ENCODE data around the gene BLID.

The BLID gene, protein sequence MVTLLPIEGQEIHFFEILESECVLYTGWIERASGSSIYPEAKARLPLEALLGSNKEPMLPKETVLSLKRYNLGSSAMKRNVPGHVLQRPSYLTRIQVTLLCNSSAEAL

DNA sequence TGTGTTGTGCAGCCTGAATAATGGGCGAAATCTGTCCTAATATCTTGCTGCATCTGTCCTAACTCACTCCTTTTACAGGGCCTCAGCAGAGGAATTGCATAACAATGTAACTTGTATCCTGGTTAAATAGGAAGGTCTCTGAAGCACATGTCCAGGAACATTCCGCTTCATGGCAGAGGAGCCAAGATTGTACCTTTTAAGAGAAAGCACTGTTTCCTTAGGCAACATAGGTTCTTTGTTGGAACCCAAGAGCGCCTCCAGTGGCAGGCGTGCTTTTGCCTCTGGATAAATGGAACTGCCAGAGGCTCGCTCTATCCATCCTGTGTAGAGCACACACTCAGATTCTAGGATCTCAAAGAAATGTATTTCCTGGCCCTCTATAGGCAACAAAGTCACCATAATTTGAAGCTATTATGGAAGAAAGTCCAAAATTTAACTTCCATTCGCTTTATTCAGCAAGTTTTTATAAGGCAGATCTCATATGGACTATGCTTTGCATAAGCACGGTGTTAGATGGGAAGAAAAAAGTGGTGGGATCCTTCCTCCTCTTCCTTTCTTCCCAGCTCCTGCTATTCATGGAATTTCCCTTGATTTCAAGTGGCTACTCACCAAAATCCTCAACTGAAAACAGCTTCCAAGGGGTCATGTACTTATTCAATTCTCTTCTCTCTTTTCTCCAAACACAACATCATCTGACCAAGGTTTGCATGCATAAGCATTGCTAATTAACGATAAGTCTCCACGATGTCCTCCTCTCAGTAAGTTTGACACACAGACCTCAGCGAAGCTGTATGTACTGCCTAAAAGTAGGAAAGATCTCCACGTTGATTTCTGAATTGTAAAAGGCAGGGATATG, at the start of gene BLID:
BLID (minus strand) TSS at position 692 of the 856 bp plus-strand sequence; CDS start at position 399, 293 bp downstream.
- no peak for DNase-seq

DNA sequence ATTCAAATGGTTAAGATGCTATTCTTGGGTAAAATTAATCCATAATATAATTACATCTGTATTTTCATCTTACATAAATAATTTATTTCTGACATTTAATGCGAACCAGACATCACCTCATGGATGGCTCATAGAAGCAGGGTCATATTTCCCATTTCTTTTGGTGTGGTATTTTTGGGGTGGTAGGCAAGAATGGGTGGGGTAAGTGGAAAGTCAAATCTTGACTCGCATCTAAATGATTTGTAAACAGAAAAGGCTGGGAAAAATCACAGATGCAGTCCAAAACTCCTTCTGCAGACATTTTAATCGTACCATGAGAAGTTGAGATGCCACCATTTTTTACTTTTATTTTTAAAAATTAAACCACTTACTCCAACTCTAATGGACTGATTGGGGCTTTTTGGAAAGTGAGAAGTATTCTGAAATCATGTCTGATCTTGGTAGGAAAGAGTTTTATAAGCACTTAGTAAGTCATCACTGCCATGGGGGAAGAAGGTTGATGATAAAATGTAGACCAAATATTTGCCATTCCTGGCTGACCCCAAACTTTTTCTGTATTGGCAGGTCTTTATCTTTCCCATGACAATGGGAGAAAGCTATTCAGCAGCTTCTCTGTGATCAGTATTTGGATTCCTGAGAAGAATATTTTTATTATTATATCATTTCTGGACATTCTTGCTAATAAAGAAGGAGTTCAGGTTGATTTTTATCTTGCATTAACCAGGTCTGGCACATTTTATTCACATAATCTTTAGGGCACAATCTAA, 47.2 kb upstream of the BLID start:
- no peak for DNase-seq

DNA sequence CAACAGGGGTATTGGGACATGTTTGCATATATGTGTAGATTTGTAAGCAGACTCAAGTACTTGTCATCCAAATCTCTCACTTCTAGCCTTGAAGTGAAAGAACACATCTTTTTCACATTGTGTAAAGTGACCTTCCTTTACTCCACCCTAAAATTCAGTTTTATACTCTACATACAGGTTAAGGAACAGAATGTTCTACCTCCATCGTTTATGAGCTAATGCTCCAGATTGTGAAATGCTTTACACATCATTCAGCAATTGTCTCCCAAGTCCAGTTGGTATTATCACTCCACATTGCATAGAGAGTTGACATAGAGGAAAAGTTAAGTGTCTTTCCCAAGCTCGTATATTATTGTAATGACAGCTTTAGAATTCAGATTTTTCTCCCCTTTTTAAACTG, 46.1 kb upstream of the BLID start:
- DNase-seq, result no peak

DNA sequence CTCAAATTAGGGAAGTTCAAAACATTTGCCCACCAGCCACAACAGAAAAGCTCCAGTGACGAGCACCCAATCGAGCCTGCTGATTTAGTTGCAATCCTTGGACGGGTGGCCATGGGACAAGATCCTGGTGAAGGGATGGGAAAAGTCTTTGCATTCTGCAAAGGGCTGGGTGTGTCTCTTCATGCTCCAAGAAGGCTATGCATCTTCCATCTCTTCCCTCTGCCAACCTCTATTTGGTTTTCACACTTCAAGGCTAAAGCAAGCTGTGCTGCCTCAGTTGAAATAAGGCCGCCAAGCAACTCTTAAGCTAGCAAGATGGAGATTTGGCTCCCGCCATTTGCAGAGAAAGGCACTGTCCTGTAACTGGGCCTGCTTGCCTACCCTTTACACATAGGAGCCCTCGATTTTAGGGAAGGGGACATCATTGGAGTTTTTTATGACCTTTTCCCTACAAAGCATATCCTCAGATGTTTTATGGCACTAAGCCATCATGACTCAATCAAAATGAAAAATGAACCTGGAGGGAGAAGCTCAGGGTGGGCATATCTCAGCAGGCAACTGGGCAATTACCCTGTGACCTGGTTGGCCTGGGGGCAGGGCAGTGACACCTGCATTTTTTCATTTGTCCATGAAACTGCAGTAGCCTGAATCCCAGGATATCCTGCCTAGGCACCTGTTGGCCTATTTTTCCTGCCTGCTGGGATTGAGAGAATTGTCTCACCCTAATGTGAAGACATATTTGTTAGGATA, 45.0 kb upstream of the BLID start:
- DNase-seq, result no peak

GRCh38 chr11:122159861-122160260, 43.8 kb upstream of the BLID start:
- DNase-seq, result no peak

DNA sequence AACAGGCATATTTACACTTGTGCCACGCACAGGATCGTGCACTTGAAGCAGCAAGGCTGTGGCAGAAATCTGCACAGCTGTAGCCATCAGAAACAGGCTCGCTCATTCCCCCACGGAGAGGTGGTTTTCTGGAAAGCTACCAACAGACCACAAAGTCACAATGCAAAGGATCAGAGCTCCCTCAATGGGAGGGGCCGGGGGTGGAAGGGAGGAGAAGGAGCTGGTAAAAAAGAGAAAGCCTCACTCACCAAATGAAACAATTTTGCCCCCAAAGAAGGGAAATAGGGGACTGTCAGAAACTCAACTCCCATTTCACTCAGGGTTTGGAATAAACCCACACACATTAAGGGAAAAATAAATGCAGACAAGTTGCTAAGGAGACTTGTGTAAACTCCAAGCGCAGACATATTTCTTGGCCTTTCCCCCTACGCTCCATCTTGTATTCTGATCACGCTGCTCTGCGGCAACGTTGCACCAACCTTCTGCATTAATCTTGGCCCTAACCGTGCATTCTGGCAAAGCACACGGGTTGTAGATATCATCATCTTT, 43.2 kb upstream of the BLID start:
- peak; percentile 62 for DNase-seq

DNA sequence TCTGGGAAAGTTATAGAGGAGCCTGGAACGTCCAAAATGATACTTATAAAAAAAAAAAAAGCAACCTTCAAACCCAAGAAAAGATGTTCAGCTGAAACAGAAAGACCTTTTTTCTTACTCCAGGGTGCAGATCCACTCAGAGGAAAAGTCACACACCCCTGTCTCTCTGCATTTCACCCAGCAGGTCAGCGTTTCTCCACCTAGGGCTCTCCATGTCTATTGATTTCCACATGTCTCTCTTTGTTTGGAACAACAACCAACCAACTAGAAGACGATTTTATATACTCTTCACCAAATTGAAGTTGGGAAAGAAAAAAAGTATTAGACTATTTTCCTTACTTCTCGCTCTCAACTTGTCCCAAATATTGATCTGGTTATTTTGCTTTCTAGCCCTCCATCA, 42.2 kb upstream of the BLID start:
- peak; percentile 64 for DNase-seq

- peak; percentile 64 for DNase-seq
These were observed 41.7 kb upstream of the BLID start for GRCh38 chr11:122157653-122158161.

- DNase-seq, result peak; percentile 67
These were observed 40.9 kb upstream of the BLID start for GRCh38 chr11:122156940-122157382.

DNA sequence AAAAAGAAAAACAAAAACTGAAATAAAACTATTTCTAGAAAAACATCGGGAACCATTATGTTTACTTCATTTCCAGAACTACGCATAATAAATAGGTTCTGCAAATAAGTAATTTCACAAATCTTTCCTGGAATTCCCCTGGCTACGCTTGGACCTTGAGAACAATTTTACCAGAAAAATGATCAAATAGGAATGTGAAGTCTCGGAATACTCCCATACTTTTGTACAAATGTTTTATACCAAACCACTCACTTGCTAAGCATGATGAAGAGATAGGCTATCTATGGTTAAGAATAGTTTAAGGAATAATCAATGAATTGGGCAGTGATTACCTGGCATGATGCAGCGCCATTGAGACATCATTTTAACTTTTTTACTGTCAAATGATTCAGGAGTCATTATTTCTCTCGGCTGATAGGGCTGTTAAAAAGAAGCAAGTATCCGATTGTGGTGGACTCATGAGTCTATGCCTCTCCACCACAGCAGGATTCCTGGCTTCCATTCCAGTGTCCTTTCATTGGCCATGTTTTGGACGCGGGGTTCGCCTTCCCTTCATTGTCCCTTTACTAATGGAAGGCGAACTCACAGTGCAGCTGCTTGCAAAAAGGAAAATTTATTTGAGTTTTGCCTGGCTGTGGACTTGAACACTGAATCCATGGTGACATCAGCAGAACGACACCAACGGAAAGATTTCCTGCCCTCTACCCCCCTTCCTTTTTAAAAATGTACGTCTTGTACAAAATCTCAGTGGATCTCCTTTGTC, 39.9 kb upstream of the BLID start:
- DNase-seq, result no peak

DNA sequence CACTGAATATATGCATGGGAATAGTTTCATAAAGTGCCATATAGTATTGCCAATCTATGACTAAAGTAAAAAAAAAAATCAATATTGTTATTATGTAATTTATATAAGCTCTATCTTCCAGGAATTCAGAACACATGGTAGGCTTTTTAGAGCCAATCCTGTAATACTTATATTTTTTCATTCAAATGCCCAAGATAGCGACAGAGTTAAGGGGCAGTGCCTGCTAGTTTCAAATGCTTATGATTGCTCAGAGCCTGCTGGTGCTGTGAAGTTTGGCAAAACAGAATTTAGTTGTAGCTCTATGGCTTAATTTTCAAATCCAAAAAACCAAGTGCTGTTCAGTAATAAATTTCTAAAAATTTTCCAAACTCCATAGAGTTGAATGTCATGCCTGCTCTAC, 39.0 kb upstream of the BLID start:
- DNase-seq, result peak; percentile 30

- no peak for DNase-seq
These were observed 38.2 kb upstream of the BLID start for GRCh38 chr11:122154227-122154626.

- DNase-seq, result peak; percentile 58
These were observed 37.7 kb upstream of the BLID start for GRCh38 chr11:122153746-122154145.

DNA sequence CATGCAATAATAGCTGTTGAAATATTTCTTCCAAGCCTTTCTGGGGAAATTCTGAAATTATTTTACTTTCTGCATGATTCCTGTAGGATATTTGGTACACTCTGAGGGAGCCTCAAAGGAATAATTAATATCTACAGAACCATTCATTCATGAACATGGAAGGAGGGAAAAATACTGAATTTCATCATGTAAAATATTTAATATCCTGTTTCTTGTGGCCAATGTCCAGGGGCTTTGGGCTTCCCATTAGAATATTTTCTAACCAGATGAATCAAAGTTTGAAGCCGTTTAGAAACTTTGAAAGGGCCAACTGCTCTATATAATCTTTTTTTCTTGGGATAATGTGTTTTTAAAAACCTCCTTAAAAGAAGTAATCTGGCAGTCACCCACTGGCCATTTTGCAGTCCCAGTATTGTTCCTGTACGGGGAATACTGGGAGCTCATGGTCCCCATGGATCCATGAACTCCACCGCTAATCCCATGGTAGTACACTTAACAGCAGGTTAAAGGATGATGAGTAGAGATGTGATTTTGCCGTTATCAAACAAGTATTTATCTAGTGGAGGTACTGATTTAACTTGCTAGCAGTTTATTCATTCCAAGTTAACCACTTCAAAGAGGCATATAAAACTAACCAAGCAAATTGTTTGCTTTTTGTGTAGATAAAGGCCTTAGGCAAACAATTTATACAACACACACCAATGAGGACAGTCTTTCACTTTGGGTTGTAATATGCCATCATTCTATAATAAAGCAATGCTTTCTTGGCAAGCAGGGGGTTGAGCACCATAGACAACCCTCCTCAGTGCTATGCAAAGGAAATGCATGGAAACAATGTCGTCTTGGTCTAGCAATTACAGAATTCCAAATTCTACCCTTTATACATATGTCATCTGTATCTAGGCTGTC, 34.5 kb upstream of the BLID start:
- peak; percentile 58 for DNase-seq

GRCh38 chr11:122149202-122149601, 33.2 kb upstream of the BLID start:
- peak; percentile 40 for DNase-seq

- peak; percentile 38 for DNase-seq
These were observed 30.5 kb upstream of the BLID start for GRCh38 chr11:122146475-122146874.

DNA sequence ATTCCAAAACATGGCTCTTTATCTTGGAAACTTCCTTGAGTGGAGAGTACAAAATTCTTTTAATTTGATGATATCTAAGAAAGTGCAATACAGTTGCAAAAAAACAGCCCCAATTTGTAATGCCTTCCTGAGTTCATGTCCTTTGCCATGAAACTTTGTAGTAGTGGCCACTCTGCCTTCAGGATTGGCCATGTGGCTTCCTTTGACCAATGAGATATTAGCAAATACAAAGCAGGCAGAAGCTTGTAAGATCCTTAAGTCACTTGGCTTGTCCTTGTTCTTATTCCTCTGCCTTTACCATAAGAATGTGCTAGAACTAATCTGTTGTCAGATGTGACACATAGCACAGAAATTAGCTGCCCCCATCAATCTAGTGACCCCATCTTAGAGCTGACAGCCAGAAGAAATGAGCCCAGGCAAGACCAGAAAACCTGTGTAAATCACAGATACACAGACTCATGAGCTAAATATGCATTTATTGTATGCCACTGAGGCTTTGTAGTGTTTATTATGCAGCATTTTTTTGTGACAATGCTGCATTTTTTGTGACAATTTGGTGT, 29.8 kb upstream of the BLID start:
- no peak for DNase-seq

GRCh38 chr11:122144752-122145151, 28.7 kb upstream of the BLID start:
- DNase-seq, result no peak

- DNase-seq, result peak; percentile 92
These were observed 25.7 kb upstream of the BLID start for GRCh38 chr11:122141725-122142124.

DNA sequence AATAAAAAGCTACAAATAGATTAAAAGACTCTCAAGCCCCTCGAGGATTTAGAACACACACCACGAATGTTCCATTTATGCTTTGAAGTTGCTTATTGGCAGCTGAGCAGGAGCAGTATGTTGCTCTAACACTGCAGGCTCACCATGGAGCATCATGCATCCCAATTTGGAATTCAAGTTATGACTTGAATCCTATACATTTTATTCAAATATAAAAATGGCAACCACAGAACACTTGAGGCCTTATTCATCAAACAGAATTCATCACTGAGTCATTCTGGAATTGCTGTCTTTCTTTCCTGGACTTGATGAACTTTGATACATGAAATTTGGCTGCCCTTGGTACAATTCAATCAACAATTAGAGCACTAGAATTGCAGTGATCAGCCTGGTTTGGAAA, 24.5 kb upstream of the BLID start:
- DNase-seq, result no peak

DNA sequence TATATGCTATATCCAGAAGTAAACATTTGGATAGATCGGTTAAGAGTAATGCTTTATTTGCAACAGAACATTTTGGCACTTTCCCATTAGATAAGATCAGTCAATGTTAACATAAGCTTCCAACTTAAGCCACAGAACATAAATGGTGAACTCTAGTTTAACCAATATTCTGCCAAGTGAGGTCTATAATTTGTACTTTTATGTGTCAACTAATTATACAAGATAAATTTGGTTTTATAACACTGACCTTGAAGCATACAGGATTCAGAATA, 23.5 kb upstream of the BLID start:
- DNase-seq, result no peak
